ENCODE measurements around the gene NUPR2.

- TF ChIP-seq CTCF (IDR thresholded peaks at IDR 0.05 in 8 of 11, conservative IDR thresholded peaks at IDR 0.05 in 3 of 11) (no peak), POLR2A (IDR thresholded peaks at IDR 0.05) (no peak)
Observed at GRCh38 chr7:56115852-56116538, at the start of gene NUPR2.
